OCI-LY7 (cell line): ENCODE results near the gene EPHB1.

Source experiments
- EZH2phosphoT487 ChIP-seq: fragments of 200-600 bp; sonication (generic); IDR thresholded peaks from 2 replicates; pipeline ENCODE4 v1.6.1; 2018; ENCODE audit warnings: low read depth, borderline replicate concordance, mild to moderate bottlenecking, mixed run types, antibody characterized with exemption, low read length, moderate library complexity, mixed read lengths
- TF ChIP-seq, protein P1 (sequence below): fragments of 200-600 bp; sonication (generic); conservative IDR thresholded peaks from 2 replicates; pipeline ENCODE4 v1.5.1; 2014; ENCODE audit warnings: mild to moderate bottlenecking, antibody characterized with exemption, low read length, moderate library complexity, mixed read lengths

DNA sequence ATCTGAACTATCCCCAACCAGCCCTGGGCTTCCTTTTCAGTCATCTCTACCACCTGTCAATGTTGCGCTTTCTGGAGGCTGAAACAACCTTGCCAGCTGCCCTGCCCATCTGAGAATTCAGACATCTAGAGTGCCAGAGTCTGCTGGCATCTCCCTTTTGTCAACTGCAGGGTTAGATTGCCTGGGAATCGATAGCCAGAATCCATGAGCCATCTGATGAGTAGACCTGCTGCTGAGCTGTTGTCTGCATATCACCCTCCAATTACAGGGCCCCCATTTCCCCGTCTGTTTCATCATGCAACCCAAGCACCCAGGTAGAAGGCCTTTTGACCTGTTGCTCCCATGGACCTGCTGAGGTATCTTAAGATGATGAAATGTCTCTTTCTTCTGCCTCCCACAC is 280.1 kb downstream of the EPHB1 start:
- TF ChIP-seq, protein P1, sequence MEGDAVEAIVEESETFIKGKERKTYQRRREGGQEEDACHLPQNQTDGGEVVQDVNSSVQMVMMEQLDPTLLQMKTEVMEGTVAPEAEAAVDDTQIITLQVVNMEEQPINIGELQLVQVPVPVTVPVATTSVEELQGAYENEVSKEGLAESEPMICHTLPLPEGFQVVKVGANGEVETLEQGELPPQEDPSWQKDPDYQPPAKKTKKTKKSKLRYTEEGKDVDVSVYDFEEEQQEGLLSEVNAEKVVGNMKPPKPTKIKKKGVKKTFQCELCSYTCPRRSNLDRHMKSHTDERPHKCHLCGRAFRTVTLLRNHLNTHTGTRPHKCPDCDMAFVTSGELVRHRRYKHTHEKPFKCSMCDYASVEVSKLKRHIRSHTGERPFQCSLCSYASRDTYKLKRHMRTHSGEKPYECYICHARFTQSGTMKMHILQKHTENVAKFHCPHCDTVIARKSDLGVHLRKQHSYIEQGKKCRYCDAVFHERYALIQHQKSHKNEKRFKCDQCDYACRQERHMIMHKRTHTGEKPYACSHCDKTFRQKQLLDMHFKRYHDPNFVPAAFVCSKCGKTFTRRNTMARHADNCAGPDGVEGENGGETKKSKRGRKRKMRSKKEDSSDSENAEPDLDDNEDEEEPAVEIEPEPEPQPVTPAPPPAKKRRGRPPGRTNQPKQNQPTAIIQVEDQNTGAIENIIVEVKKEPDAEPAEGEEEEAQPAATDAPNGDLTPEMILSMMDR, result no peak
- TF ChIP-seq EZH2phosphoT487, result no peak
